HG02870 (cell line): ENCODE results near the gene IQSEC1.

Experiments used
- ATAC-seq: cut with Tn5 transposase; IDR thresholded peaks from one replicate; pipeline ENCODE4 v1.9.1; 2021; ENCODE audit warnings: mild to moderate bottlenecking, moderate library complexity; ENCODE audit not compliant: unreplicated experiment

IQSEC1 gene

GRCh38 chr3:13086531-13086981 is 13.3 kb upstream of the IQSEC1 start:
- no peak for ATAC-seq

- ATAC-seq = no peak
Measured at GRCh38 chr3:13085846-13086179, 12.6 kb upstream of the IQSEC1 start.

GRCh38 chr3:13085081-13085845 is 12.0 kb upstream of the IQSEC1 start:
- no peak for ATAC-seq

GRCh38 chr3:13083898-13084297 is 10.7 kb upstream of the IQSEC1 start:
- ATAC-seq = peak; percentile 55

- ATAC-seq = no peak
Measured at GRCh38 chr3:13083254-13083653, 10.0 kb upstream of the IQSEC1 start.

GRCh38 chr3:13082677-13083076 is 9.4 kb upstream of the IQSEC1 start:
- no peak for ATAC-seq

- no peak for ATAC-seq
Measured at GRCh38 chr3:13081603-13082360, 8.6 kb upstream of the IQSEC1 start.

GRCh38 chr3:13080591-13080990 is 7.4 kb upstream of the IQSEC1 start:
- no peak for ATAC-seq

GRCh38 chr3:13080026-13080425 is 6.8 kb upstream of the IQSEC1 start:
- no peak for ATAC-seq

- no peak for ATAC-seq
Measured at GRCh38 chr3:13079510-13079909, 6.3 kb upstream of the IQSEC1 start.

- ATAC-seq = no peak
Measured at GRCh38 chr3:13079051-13079450, 5.8 kb upstream of the IQSEC1 start.

- ATAC-seq = no peak
Measured at GRCh38 chr3:13078163-13078905, 5.1 kb upstream of the IQSEC1 start.

GRCh38 chr3:13077431-13078162 is 4.4 kb upstream of the IQSEC1 start:
- no peak for ATAC-seq

- no peak for ATAC-seq
Measured at GRCh38 chr3:13075986-13076654, 2.9 kb upstream of the IQSEC1 start.

- no peak for ATAC-seq
Measured at GRCh38 chr3:13075318-13075717, 2.1 kb upstream of the IQSEC1 start.

- no peak for ATAC-seq
Measured at GRCh38 chr3:13074006-13074375, 762 bp upstream of the IQSEC1 start.

GRCh38 chr3:13072600-13073325 is 466 bp downstream of the IQSEC1 start:
- peak; percentile 13 for ATAC-seq

- ATAC-seq = no peak
Measured at GRCh38 chr3:13072239-13072599, 1.0 kb downstream of the IQSEC1 start.

- no peak for ATAC-seq
Measured at GRCh38 chr3:13071695-13072094, 1.5 kb downstream of the IQSEC1 start.
